Measurements from ENCODE around the gene ACAD10.

GRCh38 chr12:111645433-111645832 is 40.4 kb upstream of the ACAD10 start:
- TF ChIP-seq CTCF (IDR thresholded peaks at IDR 0.05) = no peak
- no peak for TF ChIP-seq ZNF121 (CRISPR knock-in tag; IDR thresholded peaks at IDR 0.05)
- TF ChIP-seq MAX (CRISPR knock-in tag; IDR thresholded peaks at IDR 0.05) = no peak
- TF ChIP-seq USF2 (CRISPR knock-in tag; IDR thresholded peaks at IDR 0.05) = no peak
- TF ChIP-seq JUN (CRISPR knock-in tag; IDR thresholded peaks at IDR 0.05) = no peak
- TF ChIP-seq ZNF232 (CRISPR knock-in tag; IDR thresholded peaks at IDR 0.05) = no peak
- TF ChIP-seq ATF3 (CRISPR knock-in tag; conservative IDR thresholded peaks at IDR 0.05) = no peak
- TF ChIP-seq SP1 (CRISPR knock-in tag; conservative IDR thresholded peaks at IDR 0.05) = no peak
- TF ChIP-seq ZBTB43 (CRISPR knock-in tag; IDR thresholded peaks at IDR 0.05) = no peak
